Astrocyte of the cerebellum (primary cell): ENCODE data around the gene HNF4A.

ENCODE experiments used
- DNase-seq: peaks from one replicate; pipeline ENCODE4 v3.0.0-alpha.2; 2011; ENCODE audit warnings: low read depth
- H3K4me3 ChIP-seq: 2 replicates; pipeline ENCODE4 v1.5.1; 2011; ENCODE audit warnings: mild to moderate bottlenecking, low read depth, low read length, moderate library complexity
- CTCF ChIP-seq: IDR thresholded peaks from 2 replicates; pipeline ENCODE4 v1.5.1; 2012; ENCODE audit warnings: low read length, low read depth, moderate library complexity, mild to moderate bottlenecking; ENCODE audit errors: missing control alignments
- in situ Hi-C: cut with HindIII; loops from 2 replicates; pipeline ENCODE4 v1.10.0; 2017; ENCODE audit warnings: low sequenced_read_pairs

HNF4A gene

DNA sequence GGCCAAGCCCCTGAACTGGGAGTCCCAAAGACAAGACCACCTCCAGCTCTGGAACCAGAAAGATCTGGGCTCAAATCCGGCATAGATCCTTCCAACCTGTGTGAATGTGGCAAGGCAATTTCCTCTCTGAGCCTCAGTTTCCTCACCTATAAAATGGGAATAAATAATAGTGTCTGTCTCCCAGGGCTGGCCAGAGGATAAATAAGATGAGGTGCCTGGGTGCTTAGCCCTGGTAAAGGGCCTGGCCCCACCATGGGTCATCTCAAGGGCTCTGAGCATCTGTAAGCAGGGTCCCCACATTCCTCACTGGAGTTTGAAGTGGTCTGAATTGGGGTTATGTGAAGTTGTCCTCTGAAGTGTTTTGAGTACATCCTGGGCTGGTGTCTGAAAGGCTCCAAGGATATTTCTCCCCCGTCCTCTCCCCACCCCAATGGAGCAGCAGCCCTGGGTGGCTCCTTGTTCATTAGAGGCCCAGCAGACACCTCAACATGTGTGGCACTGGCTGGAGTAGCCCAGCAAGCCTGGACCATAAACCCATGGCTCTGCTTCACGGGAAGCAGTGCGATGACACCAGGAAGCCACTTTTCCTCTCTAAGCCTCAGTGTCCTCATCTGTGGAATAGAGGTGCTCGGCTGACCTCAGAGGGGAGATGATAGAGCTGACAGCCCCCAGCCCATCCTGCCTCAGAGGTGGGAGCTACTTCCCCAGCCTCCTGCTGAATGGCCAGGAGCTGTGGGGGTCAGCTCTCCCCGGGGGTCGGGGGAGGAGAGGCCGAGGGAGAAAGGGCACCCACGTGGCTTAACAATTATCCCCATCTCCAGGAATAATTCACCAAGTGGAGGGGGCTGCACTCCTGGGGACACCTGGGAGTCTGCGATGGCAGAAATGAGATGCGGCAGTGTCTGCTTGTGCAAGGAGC is 48.0 kb downstream of the HNF4A start:
- DNase-seq, result no peak
- no peak for TF ChIP-seq CTCF
- in situ Hi-C loops, result no loop called here
- no peak overlapping the region for H3K4me3 ChIP-seq

DNA sequence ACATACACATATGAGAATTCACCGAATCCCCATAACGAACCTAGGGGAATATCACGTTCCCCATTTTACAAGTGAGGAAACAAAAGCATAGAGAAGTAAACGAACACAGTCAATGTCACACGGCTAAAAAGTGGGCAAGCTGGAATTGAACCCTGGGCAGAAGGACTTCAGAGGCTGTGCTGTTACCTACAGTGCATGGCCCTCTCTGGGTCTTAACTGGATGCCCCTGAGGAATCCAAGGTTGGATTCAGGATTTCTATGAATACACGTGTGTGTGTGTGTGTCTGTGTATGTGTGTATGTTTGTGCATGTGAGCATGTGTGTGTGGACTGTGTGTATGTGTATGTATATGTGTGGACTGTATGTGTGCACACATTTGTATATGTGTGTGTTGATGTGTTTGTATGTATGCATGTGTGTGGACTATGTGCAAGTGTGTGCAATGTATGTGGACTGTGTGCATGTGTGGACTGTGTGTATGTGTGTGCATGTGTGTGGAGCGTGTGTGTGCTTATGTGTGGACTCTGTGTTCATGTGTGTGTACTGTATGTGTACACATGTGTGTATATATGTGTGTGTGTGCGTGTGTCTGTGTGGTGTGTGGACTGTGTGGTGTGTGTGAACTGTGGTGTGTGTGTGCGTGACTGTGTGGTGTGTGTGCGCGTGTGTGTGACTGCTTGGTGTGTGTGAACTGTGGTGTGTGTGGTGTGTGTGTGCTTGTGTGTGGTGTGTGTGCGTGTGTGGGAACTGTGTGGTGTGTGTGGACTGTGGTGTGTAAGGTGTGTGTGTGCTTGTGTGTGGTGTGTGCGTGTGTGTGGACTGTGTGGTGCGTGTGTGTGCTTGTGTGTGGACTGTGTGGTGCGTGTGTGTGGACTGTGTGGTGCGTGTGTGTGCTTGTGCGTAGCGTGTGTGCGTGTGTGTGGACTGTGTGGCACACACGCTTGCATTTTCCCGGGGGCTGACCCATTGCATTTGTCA is 49.0 kb downstream of the HNF4A start:
- in situ Hi-C loops, result no loop called here
- no peak for TF ChIP-seq CTCF
- H3K4me3 ChIP-seq, result no peak overlapping the region
- DNase-seq, result no peak

DNA sequence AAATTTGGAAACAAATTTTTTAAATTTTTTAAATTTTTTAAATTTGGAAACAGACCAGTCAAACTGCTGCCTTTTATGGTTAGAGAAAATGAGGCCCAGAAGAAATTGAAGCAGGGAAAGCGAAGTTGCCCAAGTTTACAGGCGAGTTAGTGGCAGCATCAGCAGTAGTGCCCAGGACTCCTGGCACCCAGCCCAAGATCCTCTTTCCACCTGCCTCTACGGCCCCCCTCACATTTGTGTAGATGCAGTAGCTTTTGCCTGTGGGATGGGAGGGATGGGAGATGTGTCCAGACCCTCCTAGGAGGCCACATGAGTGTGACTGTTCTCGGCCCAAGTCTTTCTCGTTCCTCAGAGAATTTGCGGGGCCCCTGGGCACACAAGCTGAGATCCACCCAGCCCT is 49.8 kb downstream of the HNF4A start:
- DNase-seq, result no peak
- no peak for TF ChIP-seq CTCF
- in situ Hi-C loops, result no loop called here
- H3K4me3 ChIP-seq, result no peak overlapping the region

- in situ Hi-C loops, result no loop called here
- no peak overlapping the region for H3K4me3 ChIP-seq
- no peak for TF ChIP-seq CTCF
- DNase-seq, result no peak
These were observed 50.5 kb downstream of the HNF4A start for GRCh38 chr20:44405785-44406571.

DNA sequence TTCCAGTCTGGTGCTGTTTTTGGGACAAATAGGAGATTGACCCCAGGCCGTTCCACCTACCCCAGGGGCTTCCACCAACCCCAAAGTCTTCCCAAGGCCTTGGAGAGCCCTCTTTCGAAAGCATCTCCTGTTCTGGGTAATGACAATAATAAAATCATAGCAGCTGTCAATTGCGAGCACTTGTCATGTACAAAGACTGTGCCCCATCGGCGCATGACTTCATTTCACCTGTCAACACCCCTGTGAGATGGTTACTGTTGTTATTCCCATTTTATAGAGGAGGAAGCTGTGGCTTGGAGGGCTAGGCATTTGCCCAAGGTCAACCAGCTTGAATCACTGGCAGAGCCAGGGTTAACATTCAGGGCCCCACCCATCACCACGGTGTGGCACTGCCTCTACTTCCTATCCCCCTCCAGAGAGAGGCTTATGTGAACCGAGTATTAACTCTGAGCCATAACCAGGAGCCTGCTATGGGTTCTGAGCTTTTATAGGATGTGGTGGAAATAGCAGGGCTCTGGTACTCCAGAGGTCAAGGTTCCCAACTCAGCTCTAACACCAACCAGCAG is 51.2 kb downstream of the HNF4A start:
- in situ Hi-C loops, result no loop called here
- no peak for DNase-seq
- TF ChIP-seq CTCF, result no peak
- no peak overlapping the region for H3K4me3 ChIP-seq
